Stimulated activated CD4-positive, alpha-beta T cell treated with anti-CD3 and anti-CD28 coated beads, TNF-alpha, amount 100 ng/mL, for 48 hours (primary cell): ENCODE measurements around the gene TSPAN13.

Experiments
- DNase-seq, 3 donors: peaks; one replicate each; pipeline ENCODE4 v3.0.0-alpha.2; 2020; ENCODE audit warnings: low read depth in 3 of 3

TSPAN13 gene

DNA sequence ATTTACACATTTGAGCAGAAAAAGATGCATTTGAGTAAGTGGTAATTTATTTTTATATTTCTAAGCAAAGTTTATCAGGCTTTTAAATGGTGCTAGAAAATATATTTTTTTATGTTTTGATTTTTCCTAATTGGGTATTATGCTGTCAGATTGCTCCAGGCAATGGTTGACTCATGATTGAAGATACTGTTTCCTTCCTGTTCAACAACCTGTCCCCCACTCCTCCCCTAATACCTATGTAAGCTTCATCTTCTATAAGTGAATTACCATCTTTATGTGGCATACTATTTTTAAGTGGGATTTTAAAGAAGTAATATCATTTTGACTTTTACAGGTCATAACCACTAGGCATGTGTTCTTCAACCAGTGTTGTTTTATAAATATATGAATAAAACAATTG is 21.4 kb downstream of the TSPAN13 start:
- DNase-seq = no peak

- DNase-seq = no peak
These were observed 22.5 kb downstream of the TSPAN13 start for GRCh38 chr7:16776053-16776452.

DNA sequence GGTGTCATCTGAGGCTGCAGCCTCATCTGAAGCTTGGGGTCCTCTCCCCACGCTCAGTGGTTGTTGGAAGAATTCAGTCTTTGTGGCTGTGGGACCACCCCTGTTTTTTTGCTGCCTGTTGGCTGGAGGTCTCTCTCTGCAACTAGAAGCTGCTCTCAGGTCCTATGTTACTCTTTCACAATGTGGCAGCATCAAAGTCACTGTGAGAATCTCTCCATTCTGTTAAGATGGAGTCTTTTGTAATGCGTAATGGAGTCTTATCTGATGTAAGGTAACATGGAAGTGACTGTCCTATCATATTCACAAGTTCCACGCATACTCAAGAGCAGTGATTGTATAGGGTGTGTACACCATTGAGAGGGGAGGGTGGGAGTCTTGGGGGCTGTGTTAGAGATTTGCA is 24.9 kb downstream of the TSPAN13 start:
- no peak for DNase-seq

DNA sequence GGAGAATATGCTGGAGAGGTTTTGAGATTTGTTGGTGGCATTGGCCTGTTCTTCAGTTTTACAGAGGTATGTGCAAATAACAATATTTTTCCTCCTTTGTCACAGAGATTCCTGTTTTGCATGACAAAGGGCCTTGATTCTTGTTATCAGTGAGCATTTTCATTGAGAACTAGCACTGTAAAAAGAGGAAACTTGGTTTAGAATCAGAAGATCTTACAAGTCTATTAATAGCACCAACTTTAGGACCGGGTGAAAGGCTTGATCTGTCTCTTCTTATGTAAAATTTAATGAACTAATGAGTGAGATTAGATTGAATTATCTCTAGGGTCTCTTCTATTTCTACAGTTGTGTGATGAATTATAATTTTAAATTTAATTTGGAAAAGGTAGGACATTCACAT is 25.5 kb downstream of the TSPAN13 start:
- DNase-seq = no peak

DNA sequence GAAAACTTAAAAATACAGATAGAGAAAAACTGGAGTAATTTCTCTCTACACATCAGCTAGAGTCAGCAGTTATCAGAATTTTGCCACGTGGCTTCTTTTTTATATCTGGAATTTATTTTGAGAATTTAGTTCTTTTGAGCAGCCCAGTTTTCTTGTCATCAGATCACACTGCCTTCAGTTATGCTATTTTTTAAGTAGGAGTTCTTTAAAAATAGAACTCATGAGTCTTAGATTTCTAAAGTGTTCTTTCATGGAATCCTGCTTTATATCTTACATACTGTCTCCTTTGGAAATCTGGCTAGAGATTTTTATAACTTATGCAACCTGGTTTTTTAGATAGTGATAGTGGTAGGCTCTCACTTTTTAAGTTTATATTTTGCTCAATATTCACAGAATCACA is 27.0 kb downstream of the TSPAN13 start:
- DNase-seq = no peak

- no peak for DNase-seq
These were observed 31.8 kb downstream of the TSPAN13 start for GRCh38 chr7:16785321-16785720.

DNA sequence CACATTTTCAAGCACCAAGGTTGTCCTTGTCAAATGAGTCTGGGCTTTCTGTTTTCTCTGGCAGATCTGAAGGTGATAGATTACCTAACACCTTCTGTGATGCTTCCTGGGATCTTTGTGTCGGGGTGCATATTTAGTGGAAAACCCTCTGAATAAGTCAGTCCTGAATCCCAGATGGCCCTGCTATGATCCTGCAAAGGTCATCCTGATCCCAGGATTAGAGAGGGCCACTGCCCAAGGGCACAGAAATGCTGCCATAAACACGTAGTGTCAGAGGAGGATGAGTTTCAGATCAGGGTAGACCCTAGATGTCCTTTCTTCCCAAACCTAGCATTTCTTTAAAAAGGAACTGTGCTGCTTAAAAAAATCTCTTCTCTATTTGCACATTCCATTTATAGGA is 32.3 kb downstream of the TSPAN13 start:
- no peak for DNase-seq

GRCh38 chr7:16786257-16786656 is 32.7 kb downstream of the TSPAN13 start:
- no peak for DNase-seq

DNA sequence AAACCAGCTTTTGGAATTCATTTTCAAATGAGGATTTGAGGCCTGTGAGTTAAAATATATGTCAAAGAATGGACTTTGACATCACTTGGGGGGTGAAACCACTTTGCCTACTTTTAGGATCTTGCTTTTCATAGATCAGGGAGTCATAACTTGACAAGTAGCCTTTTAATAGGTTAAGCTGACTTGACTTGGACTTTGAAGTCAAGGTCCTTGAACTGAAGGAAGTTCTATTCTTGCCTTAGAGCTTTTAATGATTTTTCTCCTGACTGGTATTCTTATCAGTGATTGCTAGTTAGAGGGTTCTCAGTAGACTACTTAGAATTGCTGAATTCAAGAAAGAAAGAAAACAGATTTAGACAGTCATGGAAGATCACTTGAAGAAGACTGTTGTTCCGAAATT is 33.6 kb downstream of the TSPAN13 start:
- DNase-seq = no peak

GRCh38 chr7:16791071-16791470 is 37.5 kb downstream of the TSPAN13 start:
- no peak for DNase-seq

GRCh38 chr7:16791905-16792698 is 38.5 kb downstream of the TSPAN13 start:
- DNase-seq = no peak

- no peak for DNase-seq
These were observed 41.4 kb downstream of the TSPAN13 start for GRCh38 chr7:16794986-16795385.

- DNase-seq = no peak
These were observed 42.1 kb downstream of the TSPAN13 start for GRCh38 chr7:16795624-16796023.

GRCh38 chr7:16801111-16801542 is 47.6 kb downstream of the TSPAN13 start:
- DNase-seq = no peak

DNA sequence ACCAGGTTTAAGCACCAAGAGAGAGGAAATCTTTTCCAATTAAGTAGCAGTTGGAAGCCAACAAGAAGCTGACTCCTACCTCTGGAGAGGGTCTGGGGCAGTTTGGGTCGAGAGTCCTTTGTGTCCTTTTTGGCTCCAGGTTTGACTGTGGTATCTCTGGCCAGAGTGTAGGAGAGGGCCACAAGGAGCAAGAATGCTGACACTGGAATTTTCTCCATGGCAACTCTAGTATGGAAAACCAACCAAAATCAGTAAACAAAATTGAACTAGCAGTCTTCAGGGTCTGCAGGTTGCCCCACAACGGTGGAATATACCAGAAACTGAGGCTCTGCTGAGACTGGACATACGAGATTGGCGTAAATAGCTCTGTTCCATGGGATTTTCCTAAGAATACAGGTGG is 48.0 kb downstream of the TSPAN13 start:
- DNase-seq = no peak

DNA sequence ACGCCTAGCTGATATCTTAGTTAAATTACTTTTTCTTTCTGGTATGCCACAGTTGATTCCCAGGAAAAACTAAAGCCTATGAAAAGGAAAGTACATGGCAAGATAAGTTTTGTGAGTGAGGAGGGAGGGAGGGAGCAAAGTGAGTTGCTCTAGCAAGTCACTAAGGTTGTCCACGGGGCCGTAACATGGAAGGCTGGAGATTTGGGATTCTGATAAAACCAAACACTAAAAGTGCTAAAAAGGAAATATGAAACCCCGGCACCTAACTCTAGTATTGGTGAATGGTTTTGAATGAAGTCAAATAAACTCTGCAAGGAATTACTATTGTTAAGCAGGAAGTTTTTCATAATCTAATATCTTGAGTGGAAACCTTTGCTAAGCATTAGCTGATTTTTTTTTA is 49.6 kb downstream of the TSPAN13 start:
- no peak for DNase-seq

- no peak for DNase-seq
These were observed 50.5 kb downstream of the TSPAN13 start for GRCh38 chr7:16803881-16804673.

DNA sequence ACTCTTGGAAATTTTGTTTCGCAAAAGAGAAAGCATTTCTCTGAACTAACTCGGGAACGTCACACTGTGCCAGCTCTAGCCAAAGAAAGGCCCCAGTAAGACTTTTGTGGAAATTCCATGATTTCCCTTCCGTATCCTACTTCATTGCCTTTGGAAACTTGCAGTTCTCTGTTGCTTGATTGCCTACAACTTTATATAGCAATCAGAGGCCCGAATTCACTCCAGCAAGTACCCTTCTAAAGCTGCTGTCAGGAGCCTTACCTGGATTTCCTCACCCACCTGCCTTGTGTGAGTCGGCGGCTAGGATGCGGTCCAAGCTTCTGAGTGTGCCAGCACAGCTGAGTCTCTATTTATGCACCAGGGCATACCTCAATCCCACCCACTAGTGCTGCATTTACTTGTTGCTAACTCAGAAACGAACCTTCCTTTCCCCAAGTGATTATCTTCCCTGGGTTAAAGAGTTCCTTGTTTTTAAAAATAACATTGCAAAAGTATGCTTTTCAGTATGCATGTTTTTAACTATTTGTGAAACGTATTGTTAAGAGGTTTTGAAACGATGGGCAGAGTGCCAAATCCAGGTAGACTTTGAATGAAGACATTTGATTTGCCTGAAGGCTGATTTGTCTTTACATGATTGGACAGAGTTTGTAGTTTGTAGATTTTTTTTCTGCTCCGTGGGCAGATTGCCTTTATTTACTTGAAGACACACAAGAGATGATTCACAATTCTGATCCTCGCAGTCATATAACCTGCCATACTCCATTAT is 51.3 kb downstream of the TSPAN13 start, which contains the start of gene AGR2:
Gene AGR2 (minus strand): TSS at position 326 of the 766 bp plus-strand sequence. CDS start 3,203 bp downstream, outside the sequence.
- no peak for DNase-seq

DNA sequence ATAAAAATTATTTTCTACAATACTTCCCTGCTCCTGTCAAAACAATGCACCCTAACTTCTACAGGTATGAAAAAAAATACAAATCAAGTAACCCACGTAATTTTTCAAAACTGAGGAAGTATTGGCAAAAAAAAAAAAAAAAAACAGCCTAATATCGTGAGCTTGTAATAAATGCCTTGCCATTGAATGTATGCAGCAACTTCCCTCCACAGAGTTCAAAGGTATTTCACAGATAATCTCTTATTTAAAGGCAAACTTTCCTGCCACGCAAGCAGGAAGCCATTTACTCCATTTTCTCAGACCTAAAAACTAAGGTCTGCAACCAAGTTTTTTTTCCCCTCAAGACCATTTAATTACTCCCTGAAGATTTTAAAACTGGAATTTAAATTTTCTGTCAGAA is 51.9 kb downstream of the TSPAN13 start:
- no peak for DNase-seq

GRCh38 chr7:16810112-16810511 is 56.6 kb downstream of the TSPAN13 start:
- DNase-seq = no peak

DNA sequence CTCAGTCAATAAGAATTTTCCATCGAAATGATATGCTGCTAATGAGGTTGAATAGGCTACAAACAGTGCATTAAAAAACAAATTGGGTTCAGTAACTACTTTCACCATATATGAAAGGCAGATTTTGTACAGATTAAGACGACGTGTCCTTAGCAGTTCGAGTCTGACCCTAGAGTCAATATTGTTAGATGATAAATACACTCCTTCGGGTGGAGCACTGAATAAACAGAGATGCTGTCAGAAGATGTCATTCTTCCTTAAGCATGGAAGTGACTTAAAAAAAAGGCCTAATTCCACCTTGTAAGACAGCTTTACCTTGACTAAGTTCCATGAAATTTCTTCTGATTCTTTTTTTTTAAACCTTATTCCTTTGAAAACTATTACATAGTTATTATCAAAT is 57.0 kb downstream of the TSPAN13 start:
- DNase-seq = no peak

DNA sequence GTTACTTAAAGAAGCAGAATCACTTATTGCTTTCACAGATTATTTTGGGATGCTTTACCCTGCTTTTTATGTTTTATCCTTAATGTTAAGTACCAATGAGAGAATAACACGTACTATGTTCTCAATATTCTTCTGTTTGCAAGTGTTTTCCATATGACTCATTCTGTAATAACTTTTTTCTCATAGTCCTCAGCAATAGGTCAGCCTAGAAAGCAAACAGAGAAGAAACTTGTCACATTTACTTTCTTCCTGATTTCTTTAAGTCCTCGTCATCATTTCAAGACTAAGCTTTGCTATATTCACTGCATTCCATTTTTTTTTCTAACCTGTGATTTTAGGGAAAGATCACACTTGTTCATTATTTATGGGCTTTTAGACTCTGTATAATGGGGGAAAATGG is 58.0 kb downstream of the TSPAN13 start:
- DNase-seq = no peak
